ENCODE measurements around the gene NR2F2. TPM values are rescaled to one million over a fixed set of nuclear protein-coding genes. Genes with fewer than 3 reads are reported as not detected.

NR2F2 gene
- total and polyA plus RNA-seq, 2 of the 13 experiments (the other 11 are each of a cell fraction or from before 2014, with no cell fraction given): 3.5 to 4.7 TPM

- CTCF ChIA-PET (ENCODE audit: low intra/inter-chr PET ratio, low total read pairs): no interaction called here
- POLR2A ChIA-PET: no interaction called here
- 84% methylated on average over 4 of the region's 4 CpGs for WGBS (ENCODE audit: low lambda C conversion rate)
- no peak overlapping the region for H3K4me2 ChIP-seq (ENCODE audit: low read depth, low read length)
- FAIRE-seq (no peak), DNase-seq (ENCODE audit: low spot score) (no peak), ATAC-seq (no peak)
- H3K79me2 ChIP-seq (ENCODE audit: insufficient read depth, low read length): no peaks in the 10 kb centered on the region
- peaks cover 15% of the 10 kb centered on the region for H3K9me3 ChIP-seq (ENCODE audit: low read length)
- no peaks in the 10 kb centered on the region for H4K20me1 ChIP-seq (ENCODE audit: insufficient read depth, low read length)
- H3K4me1 ChIP-seq (ENCODE audit: insufficient read depth, low read length): no peaks in the 10 kb centered on the region
- TF ChIP-seq ZNF280D (CRISPR knock-in tag; IDR thresholded peaks at IDR 0.05) (no peak), KMT2B (CRISPR knock-in tag; IDR thresholded peaks at IDR 0.05) (no peak), ZFP90 (CRISPR knock-in tag; IDR thresholded peaks at IDR 0.05; ENCODE audit: borderline replicate concordance) (no peak), ZBTB38 (CRISPR knock-in tag; IDR thresholded peaks at IDR 0.05) (no peak), ZNF3 (CRISPR knock-in tag; IDR thresholded peaks at IDR 0.05) (no peak), KLF11 (CRISPR knock-in tag; IDR thresholded peaks at IDR 0.05) (no peak), ZNF644 (CRISPR knock-in tag; IDR thresholded peaks at IDR 0.05; ENCODE audit: low read depth) (no peak), HNF4G (IDR thresholded peaks at IDR 0.05; ENCODE audit: borderline replicate concordance, low read depth, low read length) (no peak), HNF4G (CRISPR knock-in tag; IDR thresholded peaks at IDR 0.05; ENCODE audit: borderline replicate concordance, low read depth) (no peak), ETV6 (CRISPR knock-in tag; conservative IDR thresholded peaks at IDR 0.05) (no peak), GABPA (IDR thresholded peaks at IDR 0.05; ENCODE audit: low read depth, low read length) (no peak), GABPA (CRISPR knock-in tag; IDR thresholded peaks at IDR 0.05; ENCODE audit: low read depth) (no peak), ZNF614 (CRISPR knock-in tag; IDR thresholded peaks at IDR 0.05; ENCODE audit: borderline replicate concordance) (no peak), TOE1 (CRISPR knock-in tag; IDR thresholded peaks at IDR 0.05) (no peak), ZFAT (CRISPR knock-in tag; conservative IDR thresholded peaks at IDR 0.05) (no peak), ZNF232 (CRISPR knock-in tag; IDR thresholded peaks at IDR 0.05; ENCODE audit: borderline replicate concordance) (no peak), MAFK (conservative IDR thresholded peaks at IDR 0.05 in 1 of 2, IDR thresholded peaks at IDR 0.05 in 1 of 2; ENCODE audit: low read length in 2 of 2) (no peak)
- TF ChIP-seq, protein P1, sequence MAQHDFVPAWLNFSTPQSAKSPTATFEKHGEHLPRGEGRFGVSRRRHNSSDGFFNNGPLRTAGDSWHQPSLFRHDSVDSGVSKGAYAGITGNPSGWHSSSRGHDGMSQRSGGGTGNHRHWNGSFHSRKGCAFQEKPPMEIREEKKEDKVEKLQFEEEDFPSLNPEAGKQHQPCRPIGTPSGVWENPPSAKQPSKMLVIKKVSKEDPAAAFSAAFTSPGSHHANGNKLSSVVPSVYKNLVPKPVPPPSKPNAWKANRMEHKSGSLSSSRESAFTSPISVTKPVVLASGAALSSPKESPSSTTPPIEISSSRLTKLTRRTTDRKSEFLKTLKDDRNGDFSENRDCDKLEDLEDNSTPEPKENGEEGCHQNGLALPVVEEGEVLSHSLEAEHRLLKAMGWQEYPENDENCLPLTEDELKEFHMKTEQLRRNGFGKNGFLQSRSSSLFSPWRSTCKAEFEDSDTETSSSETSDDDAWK (CRISPR knock-in tag; IDR thresholded peaks at IDR 0.05): no peak
- no peaks in the 10 kb centered on the region for H3K27me3 ChIP-seq (ENCODE audit: control insufficient read depth in 1 of 2, insufficient read depth in 2 of 2, low read length in 2 of 2)
- intact Hi-C loops (cut with micrococcal nuclease; ENCODE audit: unreplicated experiment) (no loop called here), in situ Hi-C loops (cut with HindIII; ENCODE audit: extremely low pct_ligation_motif_present, low pct_unique_long_range_greater_than_20kb) (no loop called here)
- no TSS peak for BruUV-seq (replicated peaks)
- no peak overlapping the region for H3K4me3 ChIP-seq (replicated peaks in 1 of 3; ENCODE audit: insufficient read depth in 1 of 3, low read depth in 2 of 3, low read length in 3 of 3)
- H3K9ac ChIP-seq (ENCODE audit: insufficient read depth, low read depth, low read length): no peak overlapping the region
- H2AFZ ChIP-seq (ENCODE audit: low read length): no peak overlapping the region
- H3K36me3 ChIP-seq (replicated peaks in 1 of 2; ENCODE audit: control insufficient read depth in 1 of 2, insufficient read depth in 2 of 2, low read length in 2 of 2): no peaks in the 10 kb centered on the region
- no peak overlapping the region for H3K27ac ChIP-seq (ENCODE audit: extremely low read length, insufficient read depth, low read length)
Observed at GRCh38 chr15:96294766-96295165, 35.7 kb upstream of the NR2F2 start.
